ENCODE measurements around the gene IL6ST.

Gene IL6ST

GRCh38 chr5:55888205-55888604 lies 106.6 kb downstream of the IL6ST start:
- no peak for TF ChIP-seq CTCF (IDR thresholded peaks at IDR 0.05; ENCODE audit: control insufficient read depth, insufficient read depth, low read depth, low read length, missing control alignments)
- DNase-seq (ENCODE audit: low read depth): no peak
- no peak overlapping the region for H3K4me3 ChIP-seq (ENCODE audit: control insufficient read depth, low read depth, low read length)

GRCh38 chr5:55885359-55885758 lies 109.4 kb downstream of the IL6ST start:
- DNase-seq (ENCODE audit: low read depth): no peak
- TF ChIP-seq CTCF (IDR thresholded peaks at IDR 0.05; ENCODE audit: control insufficient read depth, insufficient read depth, low read depth, low read length, missing control alignments): no peak
- H3K4me3 ChIP-seq (ENCODE audit: control insufficient read depth, low read depth, low read length): no peak overlapping the region

All from AG09309 (cell line).